Measurements from ENCODE around the gene CDK19.

The CDK19 gene

DNA sequence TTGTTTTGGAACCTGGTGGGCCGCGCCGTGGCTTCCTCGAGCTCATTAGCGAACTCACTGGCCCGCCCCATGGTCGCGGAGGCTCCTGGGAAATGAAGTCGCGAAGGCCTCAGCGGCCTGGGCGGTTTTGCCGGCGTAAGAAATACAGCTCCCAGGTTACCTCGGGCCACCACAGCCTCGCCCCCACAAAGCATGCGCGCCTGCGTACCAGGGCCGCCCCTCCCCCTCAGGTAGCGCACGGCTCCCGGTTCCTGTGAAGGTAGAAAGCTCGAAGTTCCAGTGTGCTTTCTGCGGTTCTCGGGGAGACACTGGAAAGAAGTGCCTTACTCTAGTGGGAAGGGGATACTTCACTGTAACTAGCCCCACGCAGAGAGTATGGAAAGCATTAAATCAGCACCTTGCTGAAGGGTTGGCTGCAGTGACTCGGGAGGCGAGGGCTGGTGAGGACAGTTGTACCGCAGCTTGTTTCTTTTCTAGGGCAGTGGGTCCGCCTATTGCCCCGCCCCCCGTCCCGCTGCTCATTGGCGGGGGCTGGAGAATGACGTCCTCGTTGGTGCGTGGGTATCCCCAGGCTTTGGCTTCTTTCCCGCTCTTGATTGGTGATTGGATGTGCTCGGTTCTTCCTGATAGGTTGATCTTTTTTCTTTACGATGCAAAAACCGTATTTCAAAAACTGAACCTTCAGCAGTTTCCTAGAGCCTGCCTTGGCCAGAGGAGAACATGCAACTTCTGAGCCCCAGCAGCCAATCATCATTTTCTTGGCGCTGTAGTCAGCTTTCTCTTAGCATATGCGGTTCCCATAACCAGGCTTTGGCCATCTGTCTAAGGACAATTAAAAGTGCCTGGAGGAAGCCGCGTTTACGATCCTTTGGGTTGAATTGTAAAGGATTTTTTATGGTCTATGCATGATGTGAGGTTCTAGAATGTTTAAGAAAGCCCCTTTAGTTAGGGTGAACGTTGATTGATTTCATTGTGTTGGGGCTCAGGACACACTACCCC lies at the start of gene CDK19:
Gene CDK19, minus strand, starts transcription at position 59 of the 999 bp plus-strand sequence. CDS start 333 bp downstream, outside the sequence.
- TF ChIP-seq, protein P1, sequence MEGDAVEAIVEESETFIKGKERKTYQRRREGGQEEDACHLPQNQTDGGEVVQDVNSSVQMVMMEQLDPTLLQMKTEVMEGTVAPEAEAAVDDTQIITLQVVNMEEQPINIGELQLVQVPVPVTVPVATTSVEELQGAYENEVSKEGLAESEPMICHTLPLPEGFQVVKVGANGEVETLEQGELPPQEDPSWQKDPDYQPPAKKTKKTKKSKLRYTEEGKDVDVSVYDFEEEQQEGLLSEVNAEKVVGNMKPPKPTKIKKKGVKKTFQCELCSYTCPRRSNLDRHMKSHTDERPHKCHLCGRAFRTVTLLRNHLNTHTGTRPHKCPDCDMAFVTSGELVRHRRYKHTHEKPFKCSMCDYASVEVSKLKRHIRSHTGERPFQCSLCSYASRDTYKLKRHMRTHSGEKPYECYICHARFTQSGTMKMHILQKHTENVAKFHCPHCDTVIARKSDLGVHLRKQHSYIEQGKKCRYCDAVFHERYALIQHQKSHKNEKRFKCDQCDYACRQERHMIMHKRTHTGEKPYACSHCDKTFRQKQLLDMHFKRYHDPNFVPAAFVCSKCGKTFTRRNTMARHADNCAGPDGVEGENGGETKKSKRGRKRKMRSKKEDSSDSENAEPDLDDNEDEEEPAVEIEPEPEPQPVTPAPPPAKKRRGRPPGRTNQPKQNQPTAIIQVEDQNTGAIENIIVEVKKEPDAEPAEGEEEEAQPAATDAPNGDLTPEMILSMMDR (IDR thresholded peaks at IDR 0.05; ENCODE audit: insufficient read depth, low read depth, low read length, missing control alignments): no peak
- peak; percentile 100 for DNase-seq (ENCODE audit: low read depth)
- H3K4me3 ChIP-seq (ENCODE audit: low read depth, low read length): peak within 1 kb of the TSS; percentile 91

DNA sequence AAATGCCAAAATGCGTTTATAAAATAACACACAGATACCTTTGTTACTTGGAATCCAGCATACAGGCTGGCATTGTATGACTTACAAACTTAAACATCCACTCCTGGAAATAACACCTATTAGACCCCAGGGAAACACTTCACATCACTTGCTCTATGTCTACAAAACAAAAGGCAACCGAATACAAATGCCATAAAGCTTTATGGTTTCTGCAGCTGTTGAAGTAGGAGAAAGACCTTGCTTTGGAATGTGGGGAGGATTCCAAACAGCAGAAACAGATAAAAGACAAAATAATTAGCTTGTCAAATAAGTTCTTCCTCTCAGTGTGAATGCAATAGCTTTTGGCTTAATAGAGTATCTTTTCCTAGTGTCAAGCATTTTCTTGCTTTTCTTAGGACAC lies 49.6 kb upstream of the CDK19 start:
- H3K4me3 ChIP-seq (ENCODE audit: low read depth, low read length): no peak overlapping the region
- TF ChIP-seq, protein P1 (IDR thresholded peaks at IDR 0.05; ENCODE audit: insufficient read depth, low read depth, low read length, missing control alignments): no peak
- no peak for DNase-seq (ENCODE audit: low read depth)

DNA sequence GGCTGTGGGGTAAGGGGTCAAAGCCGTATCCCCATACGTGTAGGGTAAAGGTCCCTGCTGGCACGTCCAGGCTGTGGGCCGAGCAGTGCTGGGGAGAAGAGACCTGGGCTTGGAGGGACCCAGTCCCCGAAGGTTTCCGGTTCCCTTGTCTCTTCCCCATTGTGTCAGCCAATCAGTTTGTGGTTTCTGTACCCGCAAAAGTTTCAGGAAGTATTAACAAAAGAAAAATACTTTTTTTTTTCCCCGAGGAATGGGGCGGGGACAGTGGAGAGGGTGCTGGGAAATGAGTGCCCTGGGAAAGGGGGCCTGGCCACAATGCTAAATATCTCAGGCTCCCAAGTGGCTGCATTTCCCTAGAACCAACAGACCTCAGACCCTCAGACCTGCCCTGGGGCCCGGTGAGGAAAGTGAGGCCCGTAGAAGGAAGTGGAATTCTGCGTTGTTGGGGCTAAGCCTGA lies 44.1 kb upstream of the CDK19 start:
- peak; percentile 9 for DNase-seq (ENCODE audit: low read depth)
- H3K4me3 ChIP-seq (ENCODE audit: low read depth, low read length): no peak overlapping the region
- TF ChIP-seq, protein P1 (IDR thresholded peaks at IDR 0.05; ENCODE audit: insufficient read depth, low read depth, low read length, missing control alignments): no peak

DNA sequence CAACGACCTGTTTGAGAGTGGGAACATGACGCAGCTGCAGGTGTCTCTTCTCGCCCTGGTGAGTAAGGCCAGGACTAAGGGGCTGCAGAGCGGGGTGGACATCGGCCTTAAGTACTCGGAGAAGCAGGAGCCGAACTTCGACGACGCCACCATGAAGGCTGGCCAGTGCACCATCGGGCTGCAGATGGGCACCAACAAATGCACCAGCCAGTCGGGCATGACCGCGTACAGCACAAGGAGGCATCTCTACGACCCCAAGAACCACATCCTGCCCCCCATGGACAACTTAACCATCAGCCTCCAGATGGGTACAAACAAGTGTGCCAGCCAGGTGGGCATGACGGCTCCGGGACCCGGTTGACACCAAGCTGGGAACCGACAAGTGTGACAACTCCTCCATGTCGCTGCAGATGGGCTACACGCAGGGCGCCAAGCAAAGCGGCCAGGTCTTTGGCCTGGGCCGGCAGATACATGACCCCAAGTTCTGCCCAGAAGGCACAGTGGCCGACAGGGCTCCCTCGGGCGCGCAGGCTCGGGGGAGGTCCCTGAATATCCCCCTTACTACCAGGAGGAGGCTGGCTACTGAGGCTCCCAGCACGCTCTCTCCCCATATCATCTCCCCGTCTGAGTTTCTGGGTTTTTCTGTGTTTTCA lies 43.4 kb upstream of the CDK19 start:
- TF ChIP-seq, protein P1 (IDR thresholded peaks at IDR 0.05; ENCODE audit: insufficient read depth, low read depth, low read length, missing control alignments): no peak
- DNase-seq (ENCODE audit: low read depth): no peak
- no peak overlapping the region for H3K4me3 ChIP-seq (ENCODE audit: low read depth, low read length)

DNA sequence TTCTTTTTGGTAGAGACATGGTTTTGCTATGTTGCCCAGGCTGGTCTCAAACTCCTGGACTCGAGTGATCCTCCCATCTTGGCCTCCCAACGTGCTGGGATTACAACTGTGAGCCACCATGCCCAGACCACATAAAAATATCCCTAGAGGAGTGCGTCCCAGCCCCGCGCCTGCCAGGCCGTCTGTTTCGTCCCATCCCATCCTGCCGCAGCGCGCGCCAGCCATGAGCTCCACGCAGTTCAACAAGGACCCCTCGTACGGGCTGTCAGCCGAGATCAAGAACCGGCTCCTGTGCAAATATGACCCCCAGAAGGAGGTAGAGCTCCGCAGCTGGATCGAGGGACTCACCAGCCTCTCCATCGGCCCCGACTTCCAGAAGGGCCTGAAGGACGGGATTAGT lies 42.7 kb upstream of the CDK19 start:
- no peak overlapping the region for H3K4me3 ChIP-seq (ENCODE audit: low read depth, low read length)
- TF ChIP-seq, protein P1 (IDR thresholded peaks at IDR 0.05; ENCODE audit: insufficient read depth, low read depth, low read length, missing control alignments): no peak
- no peak for DNase-seq (ENCODE audit: low read depth)

DNA sequence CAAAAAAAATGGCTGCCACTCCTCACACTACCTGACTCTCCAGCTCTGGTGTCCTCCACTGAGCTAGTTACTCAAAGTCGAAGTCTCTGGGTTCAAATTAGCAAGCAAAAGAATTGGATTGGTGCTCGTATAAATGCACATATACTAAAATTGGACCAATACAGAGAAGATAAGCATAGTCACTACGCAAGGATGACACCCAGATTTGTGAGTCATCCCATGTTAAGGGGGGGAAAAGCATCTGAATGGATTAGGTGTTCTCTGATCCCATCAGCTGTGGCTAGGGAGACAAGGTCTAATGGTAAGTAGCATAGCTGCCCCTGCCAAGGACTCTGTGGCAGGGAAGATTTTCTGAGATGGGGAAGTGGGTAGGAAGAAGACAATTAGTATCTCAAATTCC lies 41.0 kb upstream of the CDK19 start:
- TF ChIP-seq, protein P1 (IDR thresholded peaks at IDR 0.05; ENCODE audit: insufficient read depth, low read depth, low read length, missing control alignments): no peak
- DNase-seq (ENCODE audit: low read depth): no peak
- H3K4me3 ChIP-seq (ENCODE audit: low read depth, low read length): no peak overlapping the region

All from GM12865 (cell line).